HEK293 (cell line): Measurements from ENCODE around the gene DIRAS1.
A peak's percentile ranks its signal among the peaks of the same experiment; 100 is the strongest.

Experiments used
- CTCF ChIA-PET: fragments of 350-600 bp; formaldehyde crosslinking; extraction: SDS; loops from one replicate; lab custom pipeline; 2021; ENCODE audit warnings: antibody characterized with exemption; lab: Yijun Ruan, JAX
- POLR2A ChIA-PET: fragments of 300-600 bp; formaldehyde crosslinking; extraction: SDS; loops from one replicate; lab custom pipeline; 2020; ENCODE audit warnings: antibody characterized with exemption, inconsistent platforms; lab: Yijun Ruan, JAX
- H3K27ac ChIP-seq: fragments of 200-500 bp; sonication (Bioruptor generic); 2 replicates; pipeline ENCODE4 v1.5.1; 2014; ENCODE audit warnings: low read depth, low read length, control low read depth, inconsistent platforms; ENCODE audit errors: extremely low read depth
- H3K36me3 ChIP-seq, 2 experiments: fragments of 200-500 bp in 1 of 2; sonication (Bioruptor generic) in 1 of 2; 1 replicate in 1 of 2; 2 replicates in 1 of 2; pipeline ENCODE4 v1.5.1; 2014 to 2017; ENCODE audit warnings: inconsistent platforms in 2 of 2, low read length in 2 of 2; ENCODE audit not compliant: control insufficient read depth in 2 of 2, insufficient read depth in 1 of 2
- H3K4me1 ChIP-seq: fragments of 200-500 bp; sonication (Bioruptor generic); 2 replicates; pipeline ENCODE4 v1.5.1; 2014; ENCODE audit warnings: mild to moderate bottlenecking, low read length, inconsistent platforms; ENCODE audit not compliant: control insufficient read depth, insufficient read depth
- H3K4me3 ChIP-seq: 2 replicates; pipeline ENCODE4 v1.5.1; 2011; ENCODE audit warnings: low read depth, mild to moderate bottlenecking, control low read depth, low read length, moderate library complexity
- H3K9me3 ChIP-seq: fragments of 200-500 bp; sonication (Bioruptor generic); 2 replicates; pipeline ENCODE4 v1.5.1; 2014; ENCODE audit warnings: low read depth, low read length, inconsistent platforms; ENCODE audit not compliant: control insufficient read depth, insufficient read depth
- KLF16 ChIP-seq: fragments of 450-650 bp; formaldehyde crosslinking; IDR thresholded peaks from 2 replicates; pipeline ENCODE4 v1.5.1; 2017; ENCODE audit warnings: missing biosample characterization, missing genetic modification characterization
- SCRT2 ChIP-seq: fragments of 450-650 bp; formaldehyde crosslinking; IDR thresholded peaks from 2 replicates; pipeline ENCODE4 v1.5.1; 2016; ENCODE audit warnings: missing biosample characterization, missing genetic modification characterization
- ZIC2 ChIP-seq: fragments of 450-650 bp; formaldehyde crosslinking; IDR thresholded peaks from 2 replicates; pipeline ENCODE4 v1.5.1; 2016; ENCODE audit warnings: missing biosample characterization, missing genetic modification characterization
- ZNF10 ChIP-seq: fragments of 450-650 bp; formaldehyde crosslinking; IDR thresholded peaks from 2 replicates; pipeline ENCODE4 v1.5.1; 2017; ENCODE audit warnings: missing biosample characterization, missing genetic modification characterization
- ZNF48 ChIP-seq: fragments of 450-650 bp; formaldehyde crosslinking; IDR thresholded peaks from 2 replicates; pipeline ENCODE4 v1.5.1; 2016; ENCODE audit warnings: missing biosample characterization, missing genetic modification characterization
- ZNF501 ChIP-seq: fragments of 450-650 bp; formaldehyde crosslinking; IDR thresholded peaks from 2 replicates; pipeline ENCODE4 v1.5.1; 2016; ENCODE audit warnings: missing biosample characterization, missing genetic modification characterization
- ZNF560 ChIP-seq: fragments of 450-650 bp; formaldehyde crosslinking; IDR thresholded peaks from 2 replicates; pipeline ENCODE4 v1.5.1; 2017; ENCODE audit warnings: missing biosample characterization, missing genetic modification characterization, borderline replicate concordance
- ZNF600 ChIP-seq: fragments of 450-650 bp; formaldehyde crosslinking; IDR thresholded peaks from 2 replicates; pipeline ENCODE4 v1.5.1; 2016; ENCODE audit warnings: missing biosample characterization, missing genetic modification characterization
- ZNF623 ChIP-seq: fragments of 450-650 bp; formaldehyde crosslinking; IDR thresholded peaks from 2 replicates; pipeline ENCODE4 v1.5.1; 2016; ENCODE audit warnings: missing biosample characterization, missing genetic modification characterization
- ZNF76 ChIP-seq: fragments of 450-650 bp; formaldehyde crosslinking; IDR thresholded peaks from 2 replicates; pipeline ENCODE4; 2016; ENCODE audit warnings: low read depth, missing biosample characterization, missing genetic modification characterization, borderline replicate concordance
- TF ChIP-seq, protein P1 (sequence below): fragments of 450-650 bp; IDR thresholded peaks from 2 replicates; pipeline ENCODE4 v1.5.1; 2018; ENCODE audit warnings: missing biosample characterization, mild to moderate bottlenecking, missing genetic modification characterization
- TF ChIP-seq, protein P2 (sequence below): fragments of 450-650 bp; formaldehyde crosslinking; IDR thresholded peaks from 2 replicates; pipeline ENCODE4 v1.5.1; 2017; ENCODE audit warnings: missing biosample characterization, missing genetic modification characterization
- TF ChIP-seq, protein P3 (sequence below): fragments of 450-650 bp; formaldehyde crosslinking; IDR thresholded peaks from 2 replicates; pipeline ENCODE4 v1.5.1; 2016; ENCODE audit warnings: missing biosample characterization, missing genetic modification characterization
- TF ChIP-seq, protein P4 (sequence below): fragments of 450-650 bp; formaldehyde crosslinking; IDR thresholded peaks from 2 replicates; pipeline ENCODE4 v1.5.1; 2016; ENCODE audit warnings: missing biosample characterization, missing genetic modification characterization

The DIRAS1 gene

GRCh38 chr19:2762783-2763496 is 41.8 kb upstream of the DIRAS1 start:
- CTCF ChIA-PET = interaction anchor here (0.5 kb wide), 1 partner anchor 126 kb away, joined by 4 read pairs; no protein-coding TSS in a partner anchor
- H3K36me3 ChIP-seq = peaks cover 21 to 93% of the 10 kb centered on the region in 2 experiments
- no peak overlapping the region for H3K4me3 ChIP-seq
- POLR2A ChIA-PET = interaction anchor here (0.6 kb wide), 1 partner anchor 52 kb away, joined by 3 read pairs; no protein-coding TSS in a partner anchor
- no peak overlapping the region for H3K27ac ChIP-seq
- H3K4me1 ChIP-seq = no peaks in the 10 kb centered on the region
- no peaks in the 10 kb centered on the region for H3K9me3 ChIP-seq
- TF ChIP-seq ZIC2 (tag by site-specific recombination) (peak; percentile 37; the same call in 1 of the 2 replicates), ZNF623 (no peak)

GRCh38 chr19:2761876-2762782 is 41.0 kb upstream of the DIRAS1 start:
- Histone ChIP-seq H3K4me1 (no peaks in the 10 kb centered on the region), H3K36me3 (peaks cover 21 to 93% of the 10 kb centered on the region in 2 experiments), H3K4me3 (no peak overlapping the region), H3K9me3 (no peaks in the 10 kb centered on the region), H3K27ac (no peak overlapping the region)
- ChIA-PET CTCF (interaction anchor here (0.5 kb wide), 1 partner anchor 125 kb away, joined by 4 read pairs; no protein-coding TSS in a partner anchor), POLR2A (no interaction called here)
- TF ChIP-seq ZNF600 = peak; percentile 78
- TF ChIP-seq, protein P1, sequence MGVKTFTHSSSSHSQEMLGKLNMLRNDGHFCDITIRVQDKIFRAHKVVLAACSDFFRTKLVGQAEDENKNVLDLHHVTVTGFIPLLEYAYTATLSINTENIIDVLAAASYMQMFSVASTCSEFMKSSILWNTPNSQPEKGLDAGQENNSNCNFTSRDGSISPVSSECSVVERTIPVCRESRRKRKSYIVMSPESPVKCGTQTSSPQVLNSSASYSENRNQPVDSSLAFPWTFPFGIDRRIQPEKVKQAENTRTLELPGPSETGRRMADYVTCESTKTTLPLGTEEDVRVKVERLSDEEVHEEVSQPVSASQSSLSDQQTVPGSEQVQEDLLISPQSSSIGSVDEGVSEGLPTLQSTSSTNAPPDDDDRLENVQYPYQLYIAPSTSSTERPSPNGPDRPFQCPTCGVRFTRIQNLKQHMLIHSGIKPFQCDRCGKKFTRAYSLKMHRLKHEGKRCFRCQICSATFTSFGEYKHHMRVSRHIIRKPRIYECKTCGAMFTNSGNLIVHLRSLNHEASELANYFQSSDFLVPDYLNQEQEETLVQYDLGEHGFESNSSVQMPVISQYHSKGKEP (tag by site-specific recombination) = no peak

GRCh38 chr19:2761309-2761677 is 40.1 kb upstream of the DIRAS1 start:
- H3K27ac ChIP-seq = no peak overlapping the region
- ChIA-PET POLR2A (no interaction called here), CTCF (no interaction called here)
- H3K4me1 ChIP-seq = no peaks in the 10 kb centered on the region
- H3K36me3 ChIP-seq = peaks cover 16 to 92% of the 10 kb centered on the region in 2 experiments; a peak in 2 of 3 replicates
- no peak overlapping the region for H3K4me3 ChIP-seq
- TF ChIP-seq, protein P2, sequence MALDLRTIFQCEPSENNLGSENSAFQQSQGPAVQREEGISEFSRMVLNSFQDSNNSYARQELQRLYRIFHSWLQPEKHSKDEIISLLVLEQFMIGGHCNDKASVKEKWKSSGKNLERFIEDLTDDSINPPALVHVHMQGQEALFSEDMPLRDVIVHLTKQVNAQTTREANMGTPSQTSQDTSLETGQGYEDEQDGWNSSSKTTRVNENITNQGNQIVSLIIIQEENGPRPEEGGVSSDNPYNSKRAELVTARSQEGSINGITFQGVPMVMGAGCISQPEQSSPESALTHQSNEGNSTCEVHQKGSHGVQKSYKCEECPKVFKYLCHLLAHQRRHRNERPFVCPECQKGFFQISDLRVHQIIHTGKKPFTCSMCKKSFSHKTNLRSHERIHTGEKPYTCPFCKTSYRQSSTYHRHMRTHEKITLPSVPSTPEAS (tag by site-specific recombination) = no peak
- TF ChIP-seq ZNF10 (tag by site-specific recombination) = no peak
- no peak for TF ChIP-seq ZNF48 (tag by site-specific recombination)
- no peaks in the 10 kb centered on the region for H3K9me3 ChIP-seq

DNA sequence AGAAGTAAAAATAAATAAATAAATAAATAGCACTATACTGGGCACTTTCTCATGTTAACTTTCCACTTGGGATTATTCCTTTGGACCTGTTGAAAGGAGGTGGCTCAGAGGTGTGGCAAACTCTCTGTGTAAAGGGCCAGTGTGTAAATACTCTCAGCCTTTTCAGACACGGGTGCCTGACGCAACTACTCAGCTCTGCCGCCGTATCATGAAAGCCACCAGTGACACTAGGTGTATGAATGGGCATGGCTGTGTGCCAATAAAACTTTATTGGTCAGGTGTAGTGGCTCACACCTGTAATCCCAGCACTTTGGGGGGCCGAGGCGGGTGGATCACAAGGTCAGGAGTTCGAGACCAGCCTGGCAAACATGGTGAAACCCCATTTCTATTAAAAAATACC is 38.8 kb upstream of the DIRAS1 start:
- H3K9me3 ChIP-seq = no peaks in the 10 kb centered on the region
- ChIA-PET CTCF (interaction anchor here (1.4 kb wide), 1 partner anchor 10 kb away, joined by 5 read pairs; no protein-coding TSS in a partner anchor), POLR2A (no interaction called here)

DNA sequence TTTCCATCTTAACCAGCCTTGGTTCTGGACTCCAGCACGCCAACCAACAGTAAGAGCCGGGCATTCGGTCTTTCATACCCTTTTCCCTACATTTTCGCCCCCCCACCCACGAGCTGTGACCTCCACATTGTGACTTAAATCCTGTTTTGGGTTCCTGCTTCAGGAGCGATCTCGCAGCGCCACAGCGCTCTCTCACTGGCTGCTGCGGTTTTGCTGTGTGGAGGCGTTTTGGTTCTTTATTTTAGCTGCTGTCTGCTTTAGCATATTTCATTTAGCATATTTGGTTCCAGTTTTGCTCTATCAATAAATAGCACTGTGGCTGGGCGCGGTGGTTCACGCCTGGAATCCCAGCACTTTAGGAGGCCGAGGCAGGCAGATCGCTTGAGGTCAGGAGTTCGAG is 38.2 kb upstream of the DIRAS1 start:
- Histone ChIP-seq H3K4me3 (no peak overlapping the region), H3K4me1 (no peaks in the 10 kb centered on the region), H3K36me3 (peaks cover 2 to 90% of the 10 kb centered on the region in 2 experiments; a peak in 2 of 3 replicates), H3K9me3 (no peaks in the 10 kb centered on the region), H3K27ac (no peak overlapping the region)
- ChIA-PET CTCF (interaction anchor here (1.4 kb wide), 1 partner anchor 9 kb away, joined by 5 read pairs; no protein-coding TSS in a partner anchor), POLR2A (no interaction called here)
- TF ChIP-seq ZNF560 (tag by site-specific recombination) (no peak), ZNF76 (tag by site-specific recombination) (no peak), KLF16 (tag by site-specific recombination) (no peak)
- TF ChIP-seq, protein P3, sequence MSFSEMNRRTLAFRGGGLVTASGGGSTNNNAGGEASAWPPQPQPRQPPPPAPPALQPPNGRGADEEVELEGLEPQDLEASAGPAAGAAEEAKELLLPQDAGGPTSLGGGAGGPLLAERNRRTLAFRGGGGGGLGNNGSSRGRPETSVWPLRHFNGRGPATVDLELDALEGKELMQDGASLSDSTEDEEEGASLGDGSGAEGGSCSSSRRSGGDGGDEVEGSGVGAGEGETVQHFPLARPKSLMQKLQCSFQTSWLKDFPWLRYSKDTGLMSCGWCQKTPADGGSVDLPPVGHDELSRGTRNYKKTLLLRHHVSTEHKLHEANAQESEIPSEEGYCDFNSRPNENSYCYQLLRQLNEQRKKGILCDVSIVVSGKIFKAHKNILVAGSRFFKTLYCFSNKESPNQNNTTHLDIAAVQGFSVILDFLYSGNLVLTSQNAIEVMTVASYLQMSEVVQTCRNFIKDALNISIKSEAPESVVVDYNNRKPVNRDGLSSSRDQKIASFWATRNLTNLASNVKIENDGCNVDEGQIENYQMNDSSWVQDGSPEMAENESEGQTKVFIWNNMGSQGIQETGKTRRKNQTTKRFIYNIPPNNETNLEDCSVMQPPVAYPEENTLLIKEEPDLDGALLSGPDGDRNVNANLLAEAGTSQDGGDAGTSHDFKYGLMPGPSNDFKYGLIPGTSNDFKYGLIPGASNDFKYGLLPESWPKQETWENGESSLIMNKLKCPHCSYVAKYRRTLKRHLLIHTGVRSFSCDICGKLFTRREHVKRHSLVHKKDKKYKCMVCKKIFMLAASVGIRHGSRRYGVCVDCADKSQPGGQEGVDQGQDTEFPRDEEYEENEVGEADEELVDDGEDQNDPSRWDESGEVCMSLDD (tag by site-specific recombination) = no peak
- TF ChIP-seq, protein P4, sequence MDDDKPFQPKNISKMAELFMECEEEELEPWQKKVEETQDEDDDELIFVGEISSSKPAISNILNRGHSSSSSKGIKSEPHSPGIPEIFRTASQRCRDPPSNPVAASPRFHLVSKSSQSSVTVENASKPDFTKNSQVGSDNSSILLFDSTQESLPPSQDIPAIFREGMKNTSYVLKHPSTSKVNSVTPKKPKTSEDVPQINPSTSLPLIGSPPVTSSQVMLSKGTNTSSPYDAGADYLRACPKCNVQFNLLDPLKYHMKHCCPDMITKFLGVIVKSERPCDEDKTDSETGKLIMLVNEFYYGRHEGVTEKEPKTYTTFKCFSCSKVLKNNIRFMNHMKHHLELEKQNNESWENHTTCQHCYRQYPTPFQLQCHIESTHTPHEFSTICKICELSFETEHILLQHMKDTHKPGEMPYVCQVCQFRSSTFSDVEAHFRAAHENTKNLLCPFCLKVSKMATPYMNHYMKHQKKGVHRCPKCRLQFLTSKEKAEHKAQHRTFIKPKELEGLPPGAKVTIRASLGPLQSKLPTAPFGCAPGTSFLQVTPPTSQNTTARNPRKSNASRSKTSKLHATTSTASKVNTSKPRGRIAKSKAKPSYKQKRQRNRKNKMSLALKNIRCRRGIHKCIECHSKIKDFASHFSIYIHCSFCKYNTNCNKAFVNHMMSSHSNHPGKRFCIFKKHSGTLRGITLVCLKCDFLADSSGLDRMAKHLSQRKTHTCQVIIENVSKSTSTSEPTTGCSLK = no peak

More for the DNA sequence above, 38.8 kb upstream of the DIRAS1 start:
- TF ChIP-seq ZNF501 (tag by site-specific recombination) (no peak), SCRT2 (tag by site-specific recombination) (0 out of 2 replicates have a peak, but pooled peaks have one; percentile 30)
- Histone ChIP-seq H3K27ac (no peak overlapping the region), H3K36me3 (peaks cover 8 to 90% of the 10 kb centered on the region in 2 experiments; a peak in 2 of 3 replicates), H3K4me1 (no peaks in the 10 kb centered on the region), H3K4me3 (no peak overlapping the region)
